K562 (cell line): ENCODE measurements around the gene GYS1. TPM values are rescaled to one million over a fixed set of nuclear protein-coding genes. Genes with fewer than 3 reads are reported as not detected.

ENCODE experiments used
- ATAC-seq: fragments of 200-7000 bp; cut with Tn5 transposase; 3 replicates; pipeline ENCODE4 v1.9.1; 2020; ENCODE audit warnings: moderate library complexity
- BruUV-seq: library from RNA; stranded (reverse); fragments of 400-500 nt; replicated peaks from 2 replicates; lab custom pipeline; 2021; lab: Mats Ljungman, UMichigan
- CTCF ChIA-PET: fragments of 300-600 bp; formaldehyde crosslinking; extraction: SDS; loops from one replicate; lab custom pipeline; 2021; ENCODE audit warnings: low intra/inter-chr PET ratio; lab: Yijun Ruan, JAX
- POLR2A ChIA-PET: fragments of 300-600, 350-650 bp; sonication (Branson Sonifier 250); formaldehyde crosslinking; extraction: SDS; loops from one replicate; lab custom pipeline; 2021; ENCODE audit warnings: antibody characterized with exemption, inconsistent platforms; lab: Yijun Ruan, JAX
- DNase-seq, 4 experiments: peaks; one replicate each; pipeline versions ENCODE4 v3.0.0 to v3.0.0-alpha.2; 2011 to 2018; ENCODE audit warnings: low spot score in 3 of 4, mixed read lengths in 3 of 4; ENCODE audit errors: extremely low read depth in 1 of 4
- FAIRE-seq: peaks from 2 replicates; lab custom pipeline; 2011; peaks lifted over from hg19 to GRCh38; lab: Jason Lieb, UNC
- H2AFZ ChIP-seq: 2 replicates; pipeline ENCODE4 v1.6.0; 2011; ENCODE audit warnings: low read depth, low read length, control low read depth, inconsistent platforms
- H3K27ac ChIP-seq: fragments of 200-600 bp; 3 replicates; pipeline ENCODE4 v1.8.0; 2011; ENCODE audit warnings: low read depth, mild to moderate bottlenecking, control low read depth, inconsistent platforms, low read length, moderate library complexity, mixed read lengths; ENCODE audit errors: extremely low read depth
- H3K27me3 ChIP-seq, 2 experiments: fragments of 300-600 bp in 1 of 2; 2 replicates in 1 of 2; 3 replicates in 1 of 2; pipeline versions ENCODE4 v1.6.0 to v1.8.0; 2011; ENCODE audit warnings: inconsistent platforms in 2 of 2, low read length in 2 of 2, mild to moderate bottlenecking in 1 of 2, mixed read lengths in 1 of 2, moderate library complexity in 1 of 2; ENCODE audit not compliant: control insufficient read depth in 2 of 2, insufficient read depth in 2 of 2
- H3K36me3 ChIP-seq: fragments of 300-600 bp; 3 replicates; pipeline ENCODE4 v1.8.0; 2011; ENCODE audit warnings: mild to moderate bottlenecking, low read length, inconsistent platforms; ENCODE audit not compliant: control insufficient read depth, insufficient read depth
- H3K4me1 ChIP-seq, 2 experiments: fragments of 200-600 bp in 1 of 2; replicated peaks in 1 of 2; 2 replicates in 1 of 2; 3 replicates in 1 of 2; pipeline versions ENCODE4 v1.5.1 to v1.8.0; 2011; ENCODE audit warnings: inconsistent platforms in 2 of 2, low read length in 2 of 2, mild to moderate bottlenecking in 1 of 2, mixed read lengths in 1 of 2, moderate library complexity in 1 of 2; ENCODE audit not compliant: control insufficient read depth in 2 of 2, insufficient read depth in 2 of 2
- H3K4me2 ChIP-seq: 2 replicates; pipeline ENCODE4 v1.6.1; 2011; ENCODE audit warnings: low read length, control low read depth, inconsistent platforms, mixed read lengths; ENCODE audit not compliant: insufficient read depth
- H3K4me3 ChIP-seq: fragments of 200-600 bp; sonication (generic), shearing (Covaris generic); 2 replicates; pipeline ENCODE4 v1.5.1; 2016; ENCODE audit warnings: control low read depth, inconsistent platforms
- H3K79me2 ChIP-seq: fragments of 200-600 bp; 3 replicates; pipeline ENCODE4 v1.8.0; 2011; ENCODE audit warnings: low read length, inconsistent platforms; ENCODE audit not compliant: control insufficient read depth, insufficient read depth
- H3K9ac ChIP-seq, 2 experiments: 2 replicates each; pipeline versions ENCODE4 v1.6.0 to v1.6.1; 2011; ENCODE audit warnings: low read depth in 2 of 2, low read length in 2 of 2, control low read depth in 1 of 2, inconsistent platforms in 1 of 2, mild to moderate bottlenecking in 1 of 2, mixed read lengths in 1 of 2; ENCODE audit not compliant: insufficient read depth in 1 of 2
- H3K9me1 ChIP-seq: one replicate; pipeline ENCODE4 v1.6.0; 2011; ENCODE audit warnings: inconsistent platforms, mild to moderate bottlenecking, low read length, moderate library complexity; ENCODE audit not compliant: control insufficient read depth, insufficient read depth
- H3K9me3 ChIP-seq: replicated peaks from 2 replicates; pipeline ENCODE4 v1.5.1; 2011; ENCODE audit warnings: low read depth, low read length, inconsistent platforms; ENCODE audit not compliant: control insufficient read depth, insufficient read depth
- H4K20me1 ChIP-seq: replicated peaks from 2 replicates; pipeline ENCODE4 v1.6.1; 2011; ENCODE audit warnings: low read length, inconsistent platforms, mixed read lengths; ENCODE audit not compliant: control insufficient read depth, insufficient read depth
- ATF1 ChIP-seq, 2 experiments: fragments of 450-650 bp in 1 of 2; IDR thresholded peaks; 2 replicates each; pipeline ENCODE4 v1.6.1; 2016; ENCODE audit warnings: missing compliant biosample characterization in 1 of 2, missing genetic modification characterization in 1 of 2
- ATF4 ChIP-seq: fragments of 450-650 bp; formaldehyde crosslinking; IDR thresholded peaks from 2 replicates; pipeline ENCODE4 v1.4.0; 2022; ENCODE audit warnings: mild to moderate bottlenecking, moderate library complexity
- CREM ChIP-seq: IDR thresholded peaks from 2 replicates; pipeline ENCODE4 v1.6.1; 2014; ENCODE audit warnings: antibody characterized with exemption, low read depth
- ESRRB ChIP-seq: fragments of 250-450 bp; sonication (Bioruptor Pico); IDR thresholded peaks from 2 replicates; pipeline ENCODE4 v1.5.0; 2020; ENCODE audit warnings: mild to moderate bottlenecking, moderate library complexity, borderline replicate concordance
- GMEB1 ChIP-seq: fragments of 250-450 bp; sonication (Bioruptor Pico); IDR thresholded peaks from 2 replicates; pipeline ENCODE4 v1.4.0; 2020; ENCODE audit warnings: mild to moderate bottlenecking
- POLR2G ChIP-seq: fragments of 200-400 bp; formaldehyde crosslinking; IDR thresholded peaks from 2 replicates; pipeline ENCODE4 v1.6.1; 2017; ENCODE audit warnings: low read depth, mild to moderate bottlenecking, antibody characterized with exemption, low read length, moderate library complexity
- RBM22 ChIP-seq: fragments of 200-400 bp; formaldehyde crosslinking; IDR thresholded peaks from 2 replicates; pipeline ENCODE4 v1.6.1; 2018; ENCODE audit warnings: low read length, low read depth; ENCODE audit not compliant: poor library complexity, severe bottlenecking
- VEZF1 ChIP-seq: fragments of 200-800 bp; sonication (Bioruptor generic); IDR thresholded peaks from 2 replicates; pipeline ENCODE4 v1.6.1; 2017; ENCODE audit warnings: missing genetic modification characterization, missing compliant biosample characterization
- ZFX ChIP-seq: sonication (generic); formaldehyde crosslinking; IDR thresholded peaks from 2 replicates; pipeline ENCODE4 v1.8.0; 2022; ENCODE audit warnings: mild to moderate bottlenecking, missing genetic modification reagents, moderate library complexity
- ZNF592 ChIP-seq: fragments of 450-650 bp; IDR thresholded peaks from 2 replicates; pipeline ENCODE4 v1.6.1; 2017; ENCODE audit warnings: antibody characterized with exemption, mild to moderate bottlenecking
- ZNF695 ChIP-seq: fragments of 450-650 bp; formaldehyde crosslinking; IDR thresholded peaks from 2 replicates; pipeline ENCODE4 v1.4.0; 2020; ENCODE audit warnings: mild to moderate bottlenecking, moderate library complexity
- ZNF77 ChIP-seq: fragments of 250-450 bp; sonication (Bioruptor Pico); IDR thresholded peaks from 2 replicates; pipeline ENCODE4 v1.5.0; 2020
- WGBS: fragments of 100-300 bp; shearing (Covaris generic); methylation state at CpG from one replicate; pipeline ENCODE4 v1.1.6; 2016; ENCODE audit warnings: low coverage, mixed read lengths; ENCODE audit not compliant: insufficient coverage; ENCODE audit errors: missing lambda C conversion rate; 5-methylcytosine and 5-hydroxymethylcytosine counted together
- in situ Hi-C: fragments of 300-500 bp; cut with MboI; formaldehyde crosslinking; loops from 4 replicates; pipeline ENCODE4 v1.15.0; 2018; ENCODE audit warnings: inconsistent platforms, mixed read lengths
- intact Hi-C: fragments of 100-400 bp; cut with micrococcal nuclease; formaldehyde crosslinking; loops from 2 replicates; pipeline ENCODE4 v1.14.2; 2022
- polyA plus RNA-seq, 8 experiments: library from polyadenylated mRNA; depleted of rRNA in 4 of 8; stranded (reverse) in 5 of 8; unstranded in 3 of 8; fragments of >200 nt; fragmentation: Nextera tagmentation in 2 of 8; fragmentation: Illumina TruSeq in 1 of 8; extraction: Ambion mirVana in 2 of 8; extraction: Trizol in 1 of 8; gene quantifications; 2 replicates each; pipeline versions ENCODE4 v1.2.1 to v1.2.3, GENCODE V29; 2011 to 2014; ENCODE audit warnings: inconsistent platforms in 1 of 8, missing spikeins in 1 of 8
- total RNA-seq, 7 experiments: library from RNA; depleted of rRNA in 6 of 7; stranded (reverse); fragments of >200 nt in 6 of 7; fragmentation: Illumina TruSeq in 2 of 7; extraction: Trizol in 2 of 7; gene quantifications; 2 replicates each; pipeline versions ENCODE4 v1.2.1 to v1.2.3, GENCODE V29; 2011 to 2021; ENCODE audit warnings: low replicate concordance in 1 of 7

The GYS1 gene
- total and polyA plus RNA-seq, 9 of the 15 experiments (the other 6 are each of a cell fraction or from before 2014, with no cell fraction given), result 1.9 to 31.1 (median 15.2) TPM

GRCh38 chr19:48975947-48976847, 16.9 kb downstream of the GYS1 start:
- Histone ChIP-seq H3K4me2 (peak overlapping the region; percentile 32), H3K9me3 (no peaks in the 10 kb centered on the region), H3K27me3 (no peaks in the 10 kb centered on the region), H3K4me3 (no peak overlapping the region), H3K36me3 (peaks cover 36% of the 10 kb centered on the region; the same call in 2 of the 3 replicates), H3K9ac (no peak overlapping the region), H4K20me1 (no peaks in the 10 kb centered on the region), H3K27ac (peak overlapping the region; percentile 65), H2AFZ (peak overlapping the region; percentile 76), H3K9me1 (no peaks in the 10 kb centered on the region), H3K79me2 (no peaks in the 10 kb centered on the region), H3K4me1 (peaks cover 3 to 4% of the 10 kb centered on the region in 2 experiments; a peak in 2 of 5 replicates)
- intact Hi-C loops, result no loop called here
- peak; percentile 92 for FAIRE-seq
- BruUV-seq, result no TSS peak
- 61% methylated on average over 13 of the region's 13 CpGs for WGBS
- in situ Hi-C loops, result loop anchor here (10.0 kb wide), 1 partner anchor 331 kb away; the partner anchor contains the start of gene CA11
- peak; percentile 95 for ATAC-seq
- CTCF ChIA-PET, result no interaction called here
- POLR2A ChIA-PET, result interaction anchor here (0.5 to 14.5 kb wide), 4 partner anchors 9 to 99 kb away, joined by 3 to 439 read pairs (median 34); partner anchors contain the start of genes FTL and PPP1R15A
- DNase-seq, result peak; percentile 53 to 76 (median 60)
- TF ChIP-seq ZNF77 (CRISPR knock-in tag) (no peak), CREM (peak; percentile 94), ZNF695 (CRISPR knock-in tag) (no peak), RBM22 (no peak), ATF4 (CRISPR knock-in tag) (no peak), ZFX (CRISPR knock-in tag) (no peak), ZNF592 (peak; percentile 91), ESRRB (no peak), GMEB1 (CRISPR knock-in tag) (peak; percentile 37; the same call in 1 of the 2 replicates), VEZF1 (peak; percentile 47), POLR2G (no peak), ATF1 (CRISPR knock-in tag; IDR thresholded peaks at IDR 0.05) (no peak), ATF1 (tag; IDR thresholded peaks at IDR 0.05) (peak; percentile 95)
